Kidney (tissue), 14 donors: ENCODE data around the gene CCNO. TPM values are rescaled to one million over a fixed set of nuclear protein-coding genes. Genes with fewer than 3 reads are reported as not detected.

Experiments used
- DNase-seq, 5 donors: peaks; one replicate each; pipeline ENCODE4 v3.0.0-alpha.2; 2013 to 2020
- FAIRE-seq: peaks from 2 replicates; lab custom pipeline; 2012; peaks lifted over from hg19 to GRCh38; lab: Jason Lieb, UNC
- H3K27ac ChIP-seq, 2 donors: one replicate each; pipeline ENCODE4 v1.7.0; 2013; ENCODE audit warnings: low read depth in 2 of 2, low read length in 2 of 2, inconsistent platforms in 1 of 2
- H3K27me3 ChIP-seq: one replicate; pipeline ENCODE4 v1.7.1; 2013; ENCODE audit warnings: low read length, inconsistent platforms; ENCODE audit not compliant: control insufficient read depth, insufficient read depth
- H3K36me3 ChIP-seq, 3 donors: one replicate each; pipeline versions ENCODE4 v1.7.0 to v1.7.1; 2013; ENCODE audit warnings: low read length in 3 of 3, control low read depth in 1 of 3, inconsistent platforms in 1 of 3; ENCODE audit not compliant: insufficient read depth in 3 of 3, control insufficient read depth in 2 of 3
- H3K4me1 ChIP-seq, 3 donors: one replicate each; pipeline versions ENCODE4 v1.7.0 to v1.7.1; 2013; ENCODE audit warnings: low read length in 3 of 3, inconsistent platforms in 1 of 3, low read depth in 1 of 3; ENCODE audit not compliant: control insufficient read depth in 2 of 3, insufficient read depth in 2 of 3
- H3K4me3 ChIP-seq, 3 donors: one replicate each; pipeline versions ENCODE4 v1.7.0 to v1.8.1; 2013; ENCODE audit warnings: low read length in 3 of 3, control low read depth in 1 of 3, inconsistent platforms in 1 of 3
- H3K9ac ChIP-seq, 3 donors: one replicate each; pipeline versions ENCODE4 v1.7.0 to v1.7.1; 2013; ENCODE audit warnings: low read length in 3 of 3, control low read depth in 1 of 3, inconsistent platforms in 1 of 3
- H3K9me3 ChIP-seq, 3 donors: one replicate each; pipeline versions ENCODE4 v1.7.0 to v1.7.1; 2013; ENCODE audit warnings: low read length in 3 of 3, control low read depth in 1 of 3, inconsistent platforms in 1 of 3; ENCODE audit not compliant: control insufficient read depth in 2 of 3, insufficient read depth in 1 of 3
- intact Hi-C: fragments of 100-400 bp; cut with DNase I; formaldehyde crosslinking; loops from one replicate; pipeline ENCODE4 v1.11.1; 2022
- polyA plus RNA-seq: library from polyadenylated mRNA; stranded (reverse); fragments of 350-450 nt; fragmentation: Illumina TruSeq; extraction: RNeasy Lipid Tissue Mini Kit (QIAGEN cat#74804); gene quantifications from one replicate; pipeline ENCODE4 v1.2.3, GENCODE V29; 2014; ENCODE audit warnings: low read depth, low replicate concordance; ENCODE audit not compliant: insufficient read depth
- total RNA-seq: library from RNA; stranded (reverse); fragmentation: NEBNext Ultra II Directional; extraction: Animal tissue kit (Norgen Biotek cat#: 25700); gene quantifications from one replicate; pipeline ENCODE4 v1.2.1, GENCODE V29; 2021
- TF ChIP-seq, protein P1 (sequence below): IDR thresholded peaks from 3 replicates; pipeline ENCODE4 v1.5.1; 2012; ENCODE audit warnings: mild to moderate bottlenecking, moderate library complexity, borderline replicate concordance; ENCODE audit not compliant: insufficient read depth; ENCODE audit errors: extremely low read depth
- donor health status: control.
- donor health status: control.
- donor health status: control.
- donor health status: control.
- donor health status: control.
- donor health status: DM: yes; HTN: yes; CAD: no.
- donor health status: Normal renal cell carcinoma (clear cell type).

The CCNO gene
- total and polyA plus RNA-seq, 2 donors from 2014 or later: 2.1 to 5.9 TPM

DNA sequence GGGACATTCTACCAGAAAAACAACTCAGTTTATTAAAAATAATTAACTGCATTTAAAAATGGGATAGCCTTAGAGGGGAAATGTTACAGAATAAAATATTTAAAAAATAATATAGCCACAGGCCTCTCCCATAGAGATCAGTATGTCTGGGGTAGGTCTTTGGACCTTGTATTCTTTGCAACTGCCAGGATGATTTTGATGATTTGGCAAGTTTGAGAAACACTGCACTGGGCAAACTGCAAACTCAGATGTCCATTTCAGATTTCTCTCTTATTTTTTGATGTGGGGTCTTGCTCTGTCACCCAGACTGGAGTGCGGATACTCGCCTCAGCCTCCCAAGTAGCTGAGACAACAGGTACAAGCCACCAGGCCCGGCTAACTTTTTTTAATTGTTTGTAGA is 24.9 kb upstream of the CCNO start:
- intact Hi-C loops: no loop called here
- no peaks in the 10 kb centered on the region for H3K27me3 ChIP-seq
- no peaks in the 10 kb centered on the region for H3K9me3 ChIP-seq
- DNase-seq: no peak
- FAIRE-seq: no peak
- no peaks in the 10 kb centered on the region for H3K4me1 ChIP-seq
- H3K9ac ChIP-seq: no peak overlapping the region
- peaks cover 7 to 32% (median 15%) of the 10 kb centered on the region in 3 donors for H3K36me3 ChIP-seq
- no peak overlapping the region for H3K4me3 ChIP-seq
- no peak overlapping the region for H3K27ac ChIP-seq
- TF ChIP-seq, protein P1, sequence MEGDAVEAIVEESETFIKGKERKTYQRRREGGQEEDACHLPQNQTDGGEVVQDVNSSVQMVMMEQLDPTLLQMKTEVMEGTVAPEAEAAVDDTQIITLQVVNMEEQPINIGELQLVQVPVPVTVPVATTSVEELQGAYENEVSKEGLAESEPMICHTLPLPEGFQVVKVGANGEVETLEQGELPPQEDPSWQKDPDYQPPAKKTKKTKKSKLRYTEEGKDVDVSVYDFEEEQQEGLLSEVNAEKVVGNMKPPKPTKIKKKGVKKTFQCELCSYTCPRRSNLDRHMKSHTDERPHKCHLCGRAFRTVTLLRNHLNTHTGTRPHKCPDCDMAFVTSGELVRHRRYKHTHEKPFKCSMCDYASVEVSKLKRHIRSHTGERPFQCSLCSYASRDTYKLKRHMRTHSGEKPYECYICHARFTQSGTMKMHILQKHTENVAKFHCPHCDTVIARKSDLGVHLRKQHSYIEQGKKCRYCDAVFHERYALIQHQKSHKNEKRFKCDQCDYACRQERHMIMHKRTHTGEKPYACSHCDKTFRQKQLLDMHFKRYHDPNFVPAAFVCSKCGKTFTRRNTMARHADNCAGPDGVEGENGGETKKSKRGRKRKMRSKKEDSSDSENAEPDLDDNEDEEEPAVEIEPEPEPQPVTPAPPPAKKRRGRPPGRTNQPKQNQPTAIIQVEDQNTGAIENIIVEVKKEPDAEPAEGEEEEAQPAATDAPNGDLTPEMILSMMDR: no peak

- Histone ChIP-seq H3K36me3 (peaks cover 4 to 22% (median 12%) of the 10 kb centered on the region in 3 donors), H3K4me1 (no peaks in the 10 kb centered on the region), H3K9ac (no peak overlapping the region), H3K27ac (no peak overlapping the region), H3K9me3 (no peaks in the 10 kb centered on the region), H3K27me3 (no peaks in the 10 kb centered on the region), H3K4me3 (no peak overlapping the region)
- FAIRE-seq: no peak
- DNase-seq: no peak
- TF ChIP-seq, protein P1: no peak
- intact Hi-C loops: no loop called here
Measured at GRCh38 chr5:55254802-55255201, 21.4 kb upstream of the CCNO start.

DNA sequence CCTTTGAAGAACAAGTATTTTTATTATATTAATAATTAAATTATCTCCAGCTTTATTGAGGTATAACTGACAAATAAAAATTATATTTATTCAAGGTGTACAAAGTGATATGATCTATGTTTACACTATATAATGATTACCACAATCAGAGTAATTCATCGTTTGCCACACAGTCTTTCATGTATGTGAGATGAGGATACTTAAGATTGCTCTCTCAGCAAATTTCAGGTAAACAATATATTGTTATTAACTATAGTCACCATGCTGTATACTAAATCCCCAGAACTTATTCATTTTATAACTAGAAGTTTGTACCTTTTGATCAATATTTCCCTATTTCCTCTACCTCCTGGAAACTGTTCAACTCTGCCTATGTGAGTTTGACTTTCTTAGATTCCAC is 16.7 kb upstream of the CCNO start:
- Histone ChIP-seq H3K4me3 (no peak overlapping the region), H3K27ac (no peak overlapping the region), H3K4me1 (no peaks in the 10 kb centered on the region), H3K9me3 (peaks cover 0 to 8% (median 0%) of the 10 kb centered on the region in 3 donors), H3K9ac (no peak overlapping the region), H3K27me3 (no peaks in the 10 kb centered on the region), H3K36me3 (peaks cover 0 to 3% (median 0%) of the 10 kb centered on the region in 3 donors)
- FAIRE-seq (no peak), DNase-seq (no peak)
- intact Hi-C loops: no loop called here
- TF ChIP-seq, protein P1: no peak

DNA sequence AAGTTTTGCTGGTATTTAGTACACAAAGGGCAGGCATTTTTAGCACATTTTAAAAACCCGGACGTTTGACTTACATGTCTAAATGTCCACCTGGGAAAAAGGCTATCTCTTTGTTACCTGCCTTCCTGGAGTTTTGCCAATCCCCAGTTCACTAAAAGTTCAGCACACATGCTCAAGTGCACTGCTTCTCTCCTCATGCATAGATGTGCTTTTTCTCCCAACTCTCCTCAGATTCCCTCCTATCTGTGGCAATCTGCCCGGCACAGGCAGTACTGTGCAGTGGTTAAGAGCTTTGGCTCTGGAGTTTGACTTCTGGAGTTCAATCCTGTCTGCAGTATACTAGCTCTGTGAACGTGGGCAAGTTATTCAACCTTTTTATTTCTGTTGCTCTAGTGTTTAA is 8.3 kb upstream of the CCNO start:
- no peaks in the 10 kb centered on the region for H3K27me3 ChIP-seq
- no peaks in the 10 kb centered on the region for H3K4me1 ChIP-seq
- no peaks in the 10 kb centered on the region for H3K9me3 ChIP-seq
- H3K9ac ChIP-seq: no peak overlapping the region
- FAIRE-seq (no peak), DNase-seq (peak in 3 of 5 donors; percentile 37 to 73 (median 72))
- TF ChIP-seq, protein P1: no peak
- H3K27ac ChIP-seq: no peak overlapping the region
- no peak overlapping the region for H3K4me3 ChIP-seq
- intact Hi-C loops: no loop called here
- no peaks in the 10 kb centered on the region for H3K36me3 ChIP-seq
